Activated CD4-positive, alpha-beta T cell treated with anti-CD3 and anti-CD28 coated beads for 36 hours (primary cell): ENCODE data around the gene GARS1. TPM values are rescaled to one million over a fixed set of nuclear protein-coding genes. Genes with fewer than 3 reads are reported as not detected.

ENCODE experiments used
- ATAC-seq: fragments of 200-7000 bp; cut with Tn5 transposase; one replicate; pipeline ENCODE4 v1.10.0; 2021; ENCODE audit warnings: mild to moderate bottlenecking, moderate library complexity
- CTCF ChIA-PET: fragments of 350-600 bp; sonication (Branson Sonifier 250); formaldehyde crosslinking; loops from one replicate; lab custom pipeline; 2021; ENCODE audit warnings: antibody characterized with exemption; lab: Charles Lee
- POLR2A ChIA-PET: fragments of 350-600 bp; sonication (Branson Sonifier 250); formaldehyde crosslinking; loops from one replicate; lab custom pipeline; 2021; ENCODE audit warnings: antibody characterized with exemption, inconsistent platforms; lab: Charles Lee
- DNase-seq: peaks from one replicate; pipeline ENCODE4 v3.0.0-alpha.2; 2020
- H3K27ac Mint-ChIP-seq: one replicate; pipeline ENCODE4 v1.8.0; 2021; ENCODE audit warnings: mixed read lengths
- H3K27me3 Mint-ChIP-seq: one replicate; pipeline ENCODE4 v1.8.0; 2021; ENCODE audit warnings: mixed read lengths
- H3K36me3 Mint-ChIP-seq: one replicate; pipeline ENCODE4 v1.8.0; 2021; ENCODE audit warnings: low read depth, mixed read lengths
- H3K4me1 Mint-ChIP-seq: one replicate; pipeline ENCODE4 v1.8.0; 2021; ENCODE audit warnings: mixed read lengths
- H3K4me3 Mint-ChIP-seq: one replicate; pipeline ENCODE4 v1.8.0; 2021; ENCODE audit warnings: mild to moderate bottlenecking, moderate library complexity, mixed read lengths
- H3K9me3 Mint-ChIP-seq: one replicate; pipeline ENCODE4 v1.8.0; 2021; ENCODE audit warnings: low read depth, mixed read lengths
- intact Hi-C, 2 experiments: fragments of 100-400 bp; cut with DNase I in 1 of 2; cut with micrococcal nuclease in 1 of 2; formaldehyde crosslinking; loops; one replicate each; pipeline versions ENCODE4 v1.14.2 to v1.15.1; 2022 to 2024; cut with DNase I, micrococcal nuclease
- total RNA-seq, 2 experiments: library from RNA; stranded (reverse); gene quantifications; one replicate each; pipeline ENCODE4 v1.2.3, GENCODE V29; 2021

GARS1 gene
- total RNA-seq, 2 experiments from 2014 or later, result 391 to 439 TPM

GRCh38 chr7:30668102-30668501 is 73.4 kb downstream of the GARS1 start:
- DNase-seq (no peak), ATAC-seq (no peak)
- intact Hi-C loops, result no loop called here
- no peak overlapping the region for H3K4me3 Mint-ChIP-seq
- ChIA-PET CTCF (interaction anchor here (0.6 to 1.5 kb wide), 3 partner anchors 14 to 106 kb away, joined by 3 to 4 read pairs (median 4); no protein-coding TSS in a partner anchor), POLR2A (no interaction called here)
- no peaks in the 10 kb centered on the region for H3K9me3 Mint-ChIP-seq
- no peaks in the 10 kb centered on the region for H3K4me1 Mint-ChIP-seq
- no peaks in the 10 kb centered on the region for H3K27me3 Mint-ChIP-seq
- no peaks in the 10 kb centered on the region for H3K36me3 Mint-ChIP-seq
- H3K27ac Mint-ChIP-seq, result no peak overlapping the region

GRCh38 chr7:30671793-30672465 is 77.3 kb downstream of the GARS1 start:
- Mint-ChIP-seq H3K27me3 (peaks cover 3% of the 10 kb centered on the region), H3K9me3 (no peaks in the 10 kb centered on the region), H3K4me3 (no peak overlapping the region), H3K27ac (no peak overlapping the region), H3K4me1 (no peaks in the 10 kb centered on the region), H3K36me3 (no peaks in the 10 kb centered on the region)
- ChIA-PET CTCF (interaction anchor here (1.0 kb wide), 1 partner anchor 108 kb away, joined by 4 read pairs; no protein-coding TSS in a partner anchor), POLR2A (no interaction called here)
- intact Hi-C loops, result no loop called here
- peak; percentile 54 for DNase-seq
- ATAC-seq, result peak; percentile 33

DNA sequence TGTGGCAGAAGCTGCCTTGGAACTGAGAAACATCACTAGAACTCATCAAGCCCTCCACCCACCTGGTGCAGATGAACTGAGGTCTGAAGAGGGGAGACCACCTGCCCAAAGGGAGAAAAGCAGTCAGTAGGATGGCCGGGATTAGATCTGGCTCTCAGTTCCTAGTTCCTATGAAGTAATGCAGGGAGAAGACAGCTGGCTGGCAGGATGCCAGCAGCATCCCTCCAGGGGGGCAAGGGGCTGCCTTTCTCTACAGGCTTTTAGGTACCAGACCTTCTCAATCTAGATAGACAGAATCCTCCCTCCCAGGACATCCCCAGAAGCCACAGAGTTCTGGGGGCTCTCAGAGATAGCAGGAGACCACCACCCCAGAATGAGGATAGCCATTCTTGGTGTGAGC is 79.7 kb downstream of the GARS1 start:
- Mint-ChIP-seq H3K9me3 (no peaks in the 10 kb centered on the region), H3K4me3 (no peak overlapping the region), H3K27ac (no peak overlapping the region), H3K36me3 (no peaks in the 10 kb centered on the region), H3K27me3 (peaks cover 20% of the 10 kb centered on the region), H3K4me1 (no peaks in the 10 kb centered on the region)
- intact Hi-C loops, result no loop called here
- POLR2A ChIA-PET, result interaction anchor here (0.6 kb wide), 1 partner anchor 547 kb away, joined by 3 read pairs; no protein-coding TSS in a partner anchor
- no peak for DNase-seq
- no peak for ATAC-seq
- CTCF ChIA-PET, result interaction anchor here (1.2 kb wide), 1 partner anchor 110 kb away, joined by 5 read pairs; no protein-coding TSS in a partner anchor

GRCh38 chr7:30674876-30675275 is 80.2 kb downstream of the GARS1 start:
- Mint-ChIP-seq H3K4me1 (no peaks in the 10 kb centered on the region), H3K27me3 (peaks cover 20% of the 10 kb centered on the region), H3K9me3 (no peaks in the 10 kb centered on the region), H3K36me3 (no peaks in the 10 kb centered on the region), H3K4me3 (no peak overlapping the region), H3K27ac (no peak overlapping the region)
- intact Hi-C loops, result no loop called here
- CTCF ChIA-PET, result interaction anchor here (1.2 to 1.5 kb wide), 2 partner anchors 65 to 111 kb away, joined by 4 to 5 read pairs; no protein-coding TSS in a partner anchor
- POLR2A ChIA-PET, result no interaction called here
- DNase-seq (no peak), ATAC-seq (no peak)

- Mint-ChIP-seq H3K9me3 (no peaks in the 10 kb centered on the region), H3K27ac (no peak overlapping the region), H3K36me3 (no peaks in the 10 kb centered on the region), H3K27me3 (peaks cover 45% of the 10 kb centered on the region), H3K4me3 (no peak overlapping the region), H3K4me1 (peaks cover 7% of the 10 kb centered on the region)
- POLR2A ChIA-PET, result no interaction called here
- intact Hi-C loops, result no loop called here
- CTCF ChIA-PET, result interaction anchor here (0.8 to 2.9 kb wide), 2 partner anchors 58 to 61 kb away, joined by 3 to 9 read pairs; no protein-coding TSS in a partner anchor
- DNase-seq, result no peak
- no peak for ATAC-seq
These were observed 84.1 kb downstream of the GARS1 start for GRCh38 chr7:30678805-30679204.

- Mint-ChIP-seq H3K4me1 (peaks cover 7% of the 10 kb centered on the region), H3K27ac (no peak overlapping the region), H3K4me3 (no peak overlapping the region), H3K9me3 (no peaks in the 10 kb centered on the region), H3K36me3 (no peaks in the 10 kb centered on the region), H3K27me3 (peaks cover 47% of the 10 kb centered on the region)
- intact Hi-C loops, result loop anchor here in 1 of 2 experiments (5.0 kb wide), 1 partner anchor 63 kb away; no protein-coding TSS in a partner anchor
- DNase-seq, result no peak
- ChIA-PET POLR2A (no interaction called here), CTCF (interaction anchor here (0.7 to 2.9 kb wide), 3 partner anchors 57 to 1850 kb away, joined by 3 to 9 read pairs (median 3); no protein-coding TSS in a partner anchor)
- ATAC-seq, result no peak
These were observed 85.0 kb downstream of the GARS1 start for GRCh38 chr7:30679664-30680063.

DNA sequence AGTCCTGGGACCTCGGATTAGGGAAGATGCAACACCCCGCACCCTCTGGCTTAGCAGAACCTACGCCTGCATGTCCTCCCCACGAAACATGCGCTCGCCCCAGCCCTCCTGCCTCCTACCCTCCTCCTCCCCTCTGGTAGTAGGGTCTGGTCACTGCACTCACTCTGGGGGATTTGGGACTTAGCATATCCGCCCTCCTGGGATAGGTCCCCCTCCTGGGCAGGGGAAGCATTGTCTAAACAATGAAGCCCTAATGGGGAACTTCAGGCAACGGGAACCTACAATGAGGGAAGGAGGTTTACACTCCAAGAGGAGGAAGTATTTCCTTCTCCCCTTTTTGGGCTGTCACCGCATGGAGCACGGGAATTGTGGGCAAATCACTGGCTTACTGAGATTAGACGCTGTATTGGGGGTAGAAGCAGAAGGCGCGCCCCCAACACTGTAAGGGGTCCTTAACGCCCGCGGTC is 86.7 kb downstream of the GARS1 start:
- DNase-seq, result no peak
- Mint-ChIP-seq H3K4me1 (peaks cover 7% of the 10 kb centered on the region), H3K4me3 (peak overlapping the region; percentile 40), H3K36me3 (no peaks in the 10 kb centered on the region), H3K27me3 (peaks cover 49% of the 10 kb centered on the region), H3K27ac (no peak overlapping the region), H3K9me3 (no peaks in the 10 kb centered on the region)
- intact Hi-C loops, result loop anchor here in 1 of 2 experiments (5.0 kb wide), 1 partner anchor 61 kb away; no protein-coding TSS in a partner anchor
- ChIA-PET CTCF (no interaction called here), POLR2A (interaction anchor here (1.2 kb wide), 1 partner anchor 203 kb away, joined by 3 read pairs; the partner anchor contains the start of gene NOD1)
- ATAC-seq, result no peak

- H3K4me3 Mint-ChIP-seq, result peak overlapping the region; percentile 40
- peaks cover 47% of the 10 kb centered on the region for H3K27me3 Mint-ChIP-seq
- DNase-seq (peak; percentile 24), ATAC-seq (peak; percentile 7)
- CTCF ChIA-PET, result interaction anchor here (1.7 to 2.3 kb wide), 2 partner anchors 56 to 58 kb away, joined by 6 to 14 read pairs; no protein-coding TSS in a partner anchor
- no peak overlapping the region for H3K27ac Mint-ChIP-seq
- no peaks in the 10 kb centered on the region for H3K36me3 Mint-ChIP-seq
- intact Hi-C loops, result loop anchor here (1.0 to 5.0 kb wide), 2 partner anchors 56 to 60 kb away; no protein-coding TSS in a partner anchor
- POLR2A ChIA-PET, result interaction anchor here (0.7 to 1.2 kb wide), 2 partner anchors 68 to 204 kb away, joined by 3 read pairs; partner anchors contain the start of gene NOD1
- H3K4me1 Mint-ChIP-seq, result peaks cover 7% of the 10 kb centered on the region
- no peaks in the 10 kb centered on the region for H3K9me3 Mint-ChIP-seq
These were observed 87.1 kb downstream of the GARS1 start for GRCh38 chr7:30681815-30682211.

DNA sequence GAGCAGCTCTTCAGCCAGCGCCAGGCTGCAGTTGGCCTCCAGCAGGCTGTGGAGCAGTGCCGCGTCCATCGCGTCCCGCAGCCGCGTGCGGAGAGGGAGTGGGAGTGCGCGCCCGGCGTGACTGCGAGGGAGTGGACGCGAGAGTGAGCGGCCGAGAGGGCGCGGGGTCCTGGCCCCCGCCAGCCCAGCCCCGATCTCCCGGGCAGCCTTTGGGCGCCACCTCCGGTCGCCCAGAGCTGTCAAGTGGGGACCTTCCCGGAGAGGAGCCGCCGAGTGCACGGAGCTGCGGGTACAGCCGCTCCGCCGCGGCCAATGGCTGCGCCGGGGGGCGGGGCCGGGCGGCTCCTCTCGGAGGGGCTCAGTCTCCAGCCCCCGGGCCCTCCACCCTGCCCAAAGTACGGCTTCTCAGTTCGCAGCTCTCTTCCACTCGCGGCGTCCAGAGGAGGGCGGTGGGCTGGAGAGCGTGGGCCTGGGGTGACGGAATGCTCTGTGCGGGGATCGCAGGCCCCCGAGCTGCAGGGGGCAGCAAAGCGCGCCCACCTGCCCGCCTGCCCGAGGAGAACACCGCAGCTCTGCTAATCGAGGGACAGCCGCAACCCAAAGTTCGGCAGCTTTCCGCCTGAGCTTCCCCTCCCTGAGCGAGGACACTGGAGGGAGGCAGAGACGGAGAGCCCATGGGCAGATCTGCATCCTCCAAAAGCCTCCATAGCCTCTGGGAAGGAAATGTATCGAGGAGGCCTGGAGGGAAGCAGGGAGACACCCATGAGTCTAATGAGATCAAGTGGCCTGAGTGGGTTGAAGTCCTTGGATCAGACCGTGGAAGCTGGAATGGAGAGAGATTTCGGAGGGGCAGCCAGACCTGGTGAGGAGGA is 87.8 kb downstream of the GARS1 start, which contains the start of gene CRHR2:
Gene CRHR2, minus strand, starts transcription at position 245 of the 872 bp plus-strand sequence. Its CDS starts 176 bp downstream, at position 69.
- Mint-ChIP-seq H3K27ac (no peak within 1 kb of the TSS), H3K27me3 (peaks cover 42% of the 10 kb centered on the region), H3K4me1 (peaks cover 7% of the 10 kb centered on the region), H3K36me3 (no peaks in the 10 kb centered on the region), H3K9me3 (no peaks in the 10 kb centered on the region), H3K4me3 (peak within 1 kb of the TSS; percentile 46)
- peak; percentile 61 for DNase-seq
- peak; percentile 90 for ATAC-seq
- ChIA-PET CTCF (interaction anchor here (0.5 to 2.3 kb wide), 4 partner anchors 24 to 490 kb away, joined by 3 to 14 read pairs (median 6); no protein-coding TSS in a partner anchor), POLR2A (interaction anchor here (0.6 to 1.2 kb wide), 4 partner anchors 15 to 204 kb away, joined by 3 read pairs; partner anchors contain the start of gene NOD1)
- intact Hi-C loops, result loop anchor here (1.0 to 5.0 kb wide), 2 partner anchors 56 to 60 kb away; no protein-coding TSS in a partner anchor

- intact Hi-C loops, result loop anchor here in 1 of 2 experiments (5.0 kb wide), 1 partner anchor 59 kb away; no protein-coding TSS in a partner anchor
- H3K9me3 Mint-ChIP-seq, result no peaks in the 10 kb centered on the region
- ATAC-seq, result no peak
- no peaks in the 10 kb centered on the region for H3K36me3 Mint-ChIP-seq
- H3K27me3 Mint-ChIP-seq, result peaks cover 40% of the 10 kb centered on the region
- ChIA-PET CTCF (interaction anchor here (0.6 to 2.3 kb wide), 6 partner anchors 9 to 300 kb away, joined by 3 to 14 read pairs (median 4); no protein-coding TSS in a partner anchor), POLR2A (no interaction called here)
- H3K4me1 Mint-ChIP-seq, result peaks cover 7% of the 10 kb centered on the region
- H3K27ac Mint-ChIP-seq, result no peak overlapping the region
- H3K4me3 Mint-ChIP-seq, result no peak overlapping the region
- DNase-seq, result no peak
These were observed 88.6 kb downstream of the GARS1 start for GRCh38 chr7:30683306-30683705.
